Suprapubic skin (tissue), 4 donors: Measurements from ENCODE around the gene TCL1B. TPM values are rescaled to one million over a fixed set of nuclear protein-coding genes. Genes with fewer than 3 reads are reported as not detected.

Experiments
- DNase-seq, 2 donors: peaks; one replicate each; pipeline ENCODE4 v3.0.0-alpha.2; 2019; ENCODE audit warnings: low spot score in 2 of 2
- H3K27ac ChIP-seq: fragments of 200-600 bp; sonication (generic); one replicate; pipeline ENCODE4 v1.5.1; 2019
- H3K27me3 ChIP-seq: fragments of 200-600 bp; sonication (generic); one replicate; pipeline ENCODE4 v1.5.1; 2019
- H3K36me3 ChIP-seq: fragments of 200-600 bp; sonication (generic); one replicate; pipeline ENCODE4 v1.5.1; 2019
- H3K4me1 ChIP-seq: fragments of 200-600 bp; sonication (generic); one replicate; pipeline ENCODE4 v1.5.1; 2019
- H3K4me3 ChIP-seq: fragments of 200-600 bp; sonication (generic); one replicate; pipeline ENCODE4 v1.5.1; 2019; ENCODE audit warnings: mild to moderate bottlenecking
- H3K9me3 ChIP-seq: fragments of 200-600 bp; sonication (generic); one replicate; pipeline ENCODE4 v1.5.1; 2019
- CTCF ChIP-seq, 2 donors: fragments of 200-600 bp in 1 of 2; fragments of 450-650 bp in 1 of 2; sonication (generic) in 1 of 2; IDR thresholded peaks; one replicate each; pipeline ENCODE4 v1.5.1; 2016 to 2019; ENCODE audit warnings: antibody characterized with exemption in 2 of 2, mild to moderate bottlenecking in 1 of 2, moderate library complexity in 1 of 2
- EP300 ChIP-seq: sonication (generic); formaldehyde crosslinking; IDR thresholded peaks from one replicate; pipeline ENCODE4 v1.6.1; 2017; ENCODE audit warnings: antibody characterized with exemption
- POLR2A ChIP-seq, 2 donors: fragments of 450-650 bp; IDR thresholded peaks; one replicate each; pipeline ENCODE4 v1.6.1; 2017; ENCODE audit warnings: antibody characterized with exemption in 2 of 2, mild to moderate bottlenecking in 2 of 2, moderate library complexity in 2 of 2
- POLR2AphosphoS5 ChIP-seq, 3 donors: sonication (generic); formaldehyde crosslinking; IDR thresholded peaks; one replicate each; pipeline ENCODE4 v1.6.1; 2017; ENCODE audit warnings: antibody characterized with exemption in 3 of 3
- WGBS: methylation state at CpG from one replicate; pipeline ENCODE4 v1.1.5; 2018; 5-methylcytosine and 5-hydroxymethylcytosine counted together
- total RNA-seq, 4 donors: library from RNA; depleted of rRNA; stranded (reverse); fragments of >200 nt; gene quantifications; one replicate each; pipeline ENCODE4 v1.1.0, GENCODE V29; 2016

The TCL1B gene
- total RNA-seq, 4 donors from 2014 or later: not detected

DNA sequence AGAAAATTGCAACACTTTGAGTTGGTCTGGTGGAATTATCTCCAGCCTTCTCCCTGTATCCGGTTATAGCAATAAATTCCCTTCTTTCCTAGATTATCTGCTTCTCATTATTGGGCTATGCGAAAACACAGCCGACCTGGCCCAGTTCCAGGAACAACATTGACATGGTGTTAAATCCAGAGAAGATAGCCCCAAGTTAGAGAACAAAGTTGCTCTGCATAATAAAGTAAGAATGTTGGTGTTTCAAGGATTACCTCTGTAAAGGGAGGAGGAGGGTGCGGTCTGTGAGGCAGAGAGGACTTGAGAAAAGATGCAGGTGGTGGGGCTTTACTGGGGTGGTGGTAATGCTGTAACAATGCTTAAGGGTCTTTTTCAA, 15.6 kb downstream of the TCL1B start:
- Histone ChIP-seq H3K27ac (no peak overlapping the region), H3K4me3 (no peak overlapping the region), H3K36me3 (no peaks in the 10 kb centered on the region), H3K9me3 (no peaks in the 10 kb centered on the region), H3K4me1 (no peaks in the 10 kb centered on the region), H3K27me3 (peaks cover 35% of the 10 kb centered on the region)
- no peak for DNase-seq
- WGBS: 12% methylated on average over 4 of the region's 4 CpGs
- TF ChIP-seq POLR2A (IDR thresholded peaks at IDR 0.05): no peak
- TF ChIP-seq POLR2AphosphoS5 (IDR thresholded peaks at IDR 0.05): no peak
- TF ChIP-seq CTCF (IDR thresholded peaks at IDR 0.05): no peak
- TF ChIP-seq EP300: no peak

- Histone ChIP-seq H3K27me3 (peaks cover 31% of the 10 kb centered on the region), H3K9me3 (no peaks in the 10 kb centered on the region), H3K4me3 (no peak overlapping the region), H3K27ac (no peak overlapping the region), H3K36me3 (no peaks in the 10 kb centered on the region), H3K4me1 (no peaks in the 10 kb centered on the region)
- TF ChIP-seq CTCF (IDR thresholded peaks at IDR 0.05): no peak
- no peak for TF ChIP-seq POLR2A (IDR thresholded peaks at IDR 0.05)
- no peak for TF ChIP-seq EP300
- TF ChIP-seq POLR2AphosphoS5 (IDR thresholded peaks at IDR 0.05): no peak
- no peak for DNase-seq
- WGBS: 79% methylated on average over 3 of the region's 3 CpGs
These were observed 17.1 kb downstream of the TCL1B start for GRCh38 chr14:95703341-95703740.

- Histone ChIP-seq H3K4me3 (no peak overlapping the region), H3K27me3 (peaks cover 31% of the 10 kb centered on the region), H3K9me3 (no peaks in the 10 kb centered on the region), H3K36me3 (no peaks in the 10 kb centered on the region), H3K27ac (no peak overlapping the region), H3K4me1 (no peaks in the 10 kb centered on the region)
- DNase-seq: no peak
- WGBS: 81% methylated on average over 3 of the region's 3 CpGs
- TF ChIP-seq EP300: no peak
- TF ChIP-seq POLR2AphosphoS5 (IDR thresholded peaks at IDR 0.05): no peak
- no peak for TF ChIP-seq POLR2A (IDR thresholded peaks at IDR 0.05)
- no peak for TF ChIP-seq CTCF (IDR thresholded peaks at IDR 0.05)
These were observed 17.6 kb downstream of the TCL1B start for GRCh38 chr14:95703805-95704204.

DNA sequence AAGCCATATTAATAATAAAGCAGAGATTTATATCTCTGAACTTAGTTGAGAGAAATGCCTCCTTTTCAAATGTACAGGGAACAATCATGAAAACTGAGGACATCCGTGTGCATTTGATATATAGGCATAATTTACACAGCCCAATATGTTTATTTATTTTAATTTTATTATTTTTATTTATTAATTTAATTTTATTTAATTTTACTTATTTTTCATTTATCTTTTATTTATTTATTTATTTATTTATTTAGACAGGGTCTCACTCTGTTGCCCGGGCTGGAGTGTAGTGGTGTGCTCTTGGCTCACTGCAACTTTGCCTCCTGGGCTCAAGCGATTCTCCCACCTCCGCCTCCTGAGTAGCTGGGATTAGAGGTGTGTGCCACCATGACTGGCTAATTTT, 19.3 kb downstream of the TCL1B start:
- peaks cover 33% of the 10 kb centered on the region for H3K27me3 ChIP-seq
- DNase-seq: no peak
- no peak overlapping the region for H3K27ac ChIP-seq
- 93% methylated on average over 4 of the region's 4 CpGs for WGBS
- no peaks in the 10 kb centered on the region for H3K4me1 ChIP-seq
- H3K9me3 ChIP-seq: no peaks in the 10 kb centered on the region
- TF ChIP-seq EP300 (no peak), POLR2A (IDR thresholded peaks at IDR 0.05) (no peak), POLR2AphosphoS5 (IDR thresholded peaks at IDR 0.05) (no peak), CTCF (IDR thresholded peaks at IDR 0.05) (no peak)
- no peaks in the 10 kb centered on the region for H3K36me3 ChIP-seq
- H3K4me3 ChIP-seq: no peak overlapping the region

GRCh38 chr14:95707327-95707726, 21.1 kb downstream of the TCL1B start:
- 65% methylated on average over 5 of the region's 5 CpGs for WGBS
- TF ChIP-seq POLR2AphosphoS5 (IDR thresholded peaks at IDR 0.05): no peak
- no peak for TF ChIP-seq POLR2A (IDR thresholded peaks at IDR 0.05)
- TF ChIP-seq CTCF (IDR thresholded peaks at IDR 0.05): no peak
- no peak for TF ChIP-seq EP300
- Histone ChIP-seq H3K27me3 (peaks cover 31% of the 10 kb centered on the region), H3K9me3 (no peaks in the 10 kb centered on the region), H3K36me3 (no peaks in the 10 kb centered on the region), H3K4me1 (no peaks in the 10 kb centered on the region), H3K4me3 (no peak overlapping the region), H3K27ac (no peak overlapping the region)
- no peak for DNase-seq
